Ovary (tissue), 9 donors: Measurements from ENCODE around the gene NHP2. TPM values are rescaled to one million over a fixed set of nuclear protein-coding genes. Genes with fewer than 3 reads are reported as not detected.
A peak's percentile ranks its signal among the peaks of the same experiment; 100 is the strongest.
"Not testable (repeated sequence)": the region's sequence is repeated elsewhere in the genome, so short reads cannot be mapped to it uniquely, and the experiment has no call there.

ENCODE experiments used
- DNase-seq, 5 donors: peaks; one replicate each; pipeline ENCODE4 v3.0.0-alpha.2; 2019 to 2020
- H3K27ac ChIP-seq, 2 donors: fragments of 200-600 bp; one replicate each; pipeline versions ENCODE4 v1.5.1 to v1.8.0; 2019 to 2022
- H3K27me3 ChIP-seq: fragments of 200-600 bp; one replicate; pipeline ENCODE4 v1.8.0; 2022
- H3K36me3 ChIP-seq: fragments of 200-600 bp; sonication (generic); one replicate; pipeline ENCODE4 v1.5.1; 2019
- H3K4me1 ChIP-seq: one replicate; pipeline ENCODE4 v1.8.1; 2013; ENCODE audit warnings: mild to moderate bottlenecking, moderate library complexity; ENCODE audit not compliant: insufficient read depth
- H3K4me3 ChIP-seq: fragments of 200-600 bp; sonication (generic); one replicate; pipeline ENCODE4 v1.5.1; 2017
- H3K9me3 ChIP-seq, 2 donors: fragments of 200-600 bp in 1 of 2; sonication (generic) in 1 of 2; one replicate each; pipeline versions ENCODE4 v1.5.1 to v1.8.1; 2013 to 2019; ENCODE audit warnings: mild to moderate bottlenecking in 1 of 2, moderate library complexity in 1 of 2
- EP300 ChIP-seq: sonication (generic); formaldehyde crosslinking; IDR thresholded peaks from one replicate; pipeline ENCODE4 v1.6.1; 2017; ENCODE audit warnings: antibody characterized with exemption
- POLR2A ChIP-seq: fragments of 450-650 bp; IDR thresholded peaks from one replicate; pipeline ENCODE4 v1.6.1; 2017; ENCODE audit warnings: antibody characterized with exemption, mild to moderate bottlenecking, moderate library complexity
- WGBS, 3 donors: extraction: QIAGEN DNeasy Blood & Tissue Kit in 1 of 3; methylation state at CpG; one replicate each; pipeline versions ENCODE4 v1.1.5 to v1.1.7; 2013 to 2017; 5-methylcytosine and 5-hydroxymethylcytosine counted together
- intact Hi-C, 4 donors: fragments of 100-400 bp; cut with DNase I; formaldehyde crosslinking; loops; one replicate each; pipeline versions ENCODE4 v1.11.0 to v1.15.1; 2022 to 2023
- polyA plus RNA-seq, 2 donors: library from polyadenylated mRNA; stranded (reverse); fragments of 200-250 nt in 1 of 2; fragments of 350-450 nt in 1 of 2; fragmentation: Illumina TruSeq in 1 of 2; extraction: RNeasy Lipid Tissue Mini Kit (QIAGEN cat#74804) in 1 of 2; gene quantifications; one replicate each; pipeline ENCODE4 v1.2.3, GENCODE V29; 2013 to 2014
- total RNA-seq, 7 donors: library from RNA; depleted of rRNA in 2 of 7; stranded (reverse); fragments of >200 nt in 2 of 7; fragmentation: NEBNext Ultra II Directional in 3 of 7; extraction: Animal tissue kit (Norgen Biotek cat#: 25700) in 3 of 7; gene quantifications; one replicate each; pipeline versions ENCODE4 v1.1.0 to v1.2.4, GENCODE V29; 2016 to 2023
- TF ChIP-seq, protein P1 (sequence below), 3 donors: fragments of 450-650 bp in 2 of 3; fragments of 200-600 bp in 1 of 3; IDR thresholded peaks; one replicate each; pipeline versions ENCODE4 v1.5.1 to v1.8.0; 2016 to 2022; ENCODE audit warnings: antibody characterized with exemption in 3 of 3, mild to moderate bottlenecking in 1 of 3
- donor health status: DM: no; HTN: no; CAD: no; lungs with moderate emphysema.
- donor health status: DM: no; HTN: no; CAD: no.
- donor health status: Bipolar disorder and iron deficiency.
- donor health status: DM: yes; HTN: yes; CAD: no.
- donor health status: DM: no; HTN: no; CAD: no.
- donor health status: DM: yes; HTN: yes; CAD: no.

Gene NHP2
- total and polyA plus RNA-seq, 9 donors, result 50.1 to 174 (median 115) TPM

DNA sequence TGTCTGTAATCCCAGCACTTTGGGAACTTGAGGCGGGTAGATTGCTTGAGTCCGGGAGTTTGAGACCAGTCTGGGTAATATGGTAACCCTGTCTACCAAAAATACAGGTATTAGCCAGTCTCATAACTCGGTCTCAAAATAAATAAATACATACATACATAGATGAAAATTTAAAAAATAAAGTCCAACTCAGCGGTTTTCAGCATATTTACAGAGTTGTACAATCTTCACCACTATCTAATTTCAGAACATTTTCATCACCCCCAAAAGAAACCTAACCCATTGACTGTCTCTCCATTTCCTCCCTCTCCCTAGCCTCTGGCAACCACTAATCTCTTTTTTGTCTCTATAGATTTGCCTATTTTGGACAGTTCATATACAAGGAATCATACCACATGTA lies 12.1 kb downstream of the NHP2 start:
- H3K27me3 ChIP-seq, result no peaks in the 10 kb centered on the region
- H3K4me3 ChIP-seq, result no peak overlapping the region
- no peak for TF ChIP-seq POLR2A
- TF ChIP-seq, protein P1, sequence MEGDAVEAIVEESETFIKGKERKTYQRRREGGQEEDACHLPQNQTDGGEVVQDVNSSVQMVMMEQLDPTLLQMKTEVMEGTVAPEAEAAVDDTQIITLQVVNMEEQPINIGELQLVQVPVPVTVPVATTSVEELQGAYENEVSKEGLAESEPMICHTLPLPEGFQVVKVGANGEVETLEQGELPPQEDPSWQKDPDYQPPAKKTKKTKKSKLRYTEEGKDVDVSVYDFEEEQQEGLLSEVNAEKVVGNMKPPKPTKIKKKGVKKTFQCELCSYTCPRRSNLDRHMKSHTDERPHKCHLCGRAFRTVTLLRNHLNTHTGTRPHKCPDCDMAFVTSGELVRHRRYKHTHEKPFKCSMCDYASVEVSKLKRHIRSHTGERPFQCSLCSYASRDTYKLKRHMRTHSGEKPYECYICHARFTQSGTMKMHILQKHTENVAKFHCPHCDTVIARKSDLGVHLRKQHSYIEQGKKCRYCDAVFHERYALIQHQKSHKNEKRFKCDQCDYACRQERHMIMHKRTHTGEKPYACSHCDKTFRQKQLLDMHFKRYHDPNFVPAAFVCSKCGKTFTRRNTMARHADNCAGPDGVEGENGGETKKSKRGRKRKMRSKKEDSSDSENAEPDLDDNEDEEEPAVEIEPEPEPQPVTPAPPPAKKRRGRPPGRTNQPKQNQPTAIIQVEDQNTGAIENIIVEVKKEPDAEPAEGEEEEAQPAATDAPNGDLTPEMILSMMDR (IDR thresholded peaks at IDR 0.05), result no peak
- TF ChIP-seq EP300, result no peak
- H3K36me3 ChIP-seq, result no peaks in the 10 kb centered on the region
- intact Hi-C loops, result loop anchor here in 2 of 4 donors (5.0 to 10.0 kb wide), 2 partner anchors 83 to 544 kb away; no protein-coding TSS in a partner anchor
- H3K27ac ChIP-seq, result no peak overlapping the region
- DNase-seq, result no peak
- H3K9me3 ChIP-seq, result no peaks in the 10 kb centered on the region
- 98 to 99% (median 99%) methylated on average over 4 of the region's 4 CpGs for WGBS, 3 donors
- H3K4me1 ChIP-seq, result no peaks in the 10 kb centered on the region

GRCh38 chr5:178137991-178138390 lies 15.7 kb downstream of the NHP2 start:
- no peak for DNase-seq
- Histone ChIP-seq H3K36me3 (no peaks in the 10 kb centered on the region), H3K9me3 (no peaks in the 10 kb centered on the region), H3K4me3 (no peak overlapping the region), H3K27me3 (no peaks in the 10 kb centered on the region), H3K4me1 (no peaks in the 10 kb centered on the region), H3K27ac (no peak overlapping the region)
- no peak for TF ChIP-seq POLR2A
- TF ChIP-seq EP300, result no peak
- intact Hi-C loops, result no loop called here
- 83 to 89% (median 84%) methylated on average over 12 of the region's 12 CpGs for WGBS, 3 donors

DNA sequence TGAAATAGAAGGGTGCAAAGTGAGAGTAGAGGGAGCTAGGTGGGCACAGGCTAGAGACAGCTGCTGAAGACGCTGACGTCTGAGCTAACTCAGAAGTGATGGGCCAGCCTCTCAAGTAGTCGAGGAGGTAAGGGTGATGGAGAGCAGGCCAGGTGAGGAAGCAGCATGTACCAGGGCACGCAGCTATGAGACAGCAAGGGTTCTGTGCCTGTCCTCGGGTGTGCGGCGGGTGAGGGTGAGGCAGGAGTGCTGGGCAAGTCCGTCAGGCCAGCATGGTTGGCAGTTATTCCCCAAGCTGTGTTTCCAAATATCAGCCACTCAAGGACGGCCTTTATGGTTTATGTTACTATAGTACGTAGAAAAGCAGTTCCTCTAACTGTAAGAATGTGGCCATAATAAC lies 16.7 kb downstream of the NHP2 start:
- no peak overlapping the region for H3K27ac ChIP-seq
- no peaks in the 10 kb centered on the region for H3K9me3 ChIP-seq
- H3K27me3 ChIP-seq, result no peaks in the 10 kb centered on the region
- DNase-seq, result no peak
- WGBS, 3 donors, result 83 to 85% (median 83%) methylated on average over 10 of the region's 10 CpGs
- no peaks in the 10 kb centered on the region for H3K4me1 ChIP-seq
- TF ChIP-seq POLR2A, result no peak
- TF ChIP-seq EP300, result no peak
- TF ChIP-seq, protein P1 (IDR thresholded peaks at IDR 0.05), result no peak
- intact Hi-C loops, result no loop called here
- H3K4me3 ChIP-seq, result no peak overlapping the region
- no peaks in the 10 kb centered on the region for H3K36me3 ChIP-seq

DNA sequence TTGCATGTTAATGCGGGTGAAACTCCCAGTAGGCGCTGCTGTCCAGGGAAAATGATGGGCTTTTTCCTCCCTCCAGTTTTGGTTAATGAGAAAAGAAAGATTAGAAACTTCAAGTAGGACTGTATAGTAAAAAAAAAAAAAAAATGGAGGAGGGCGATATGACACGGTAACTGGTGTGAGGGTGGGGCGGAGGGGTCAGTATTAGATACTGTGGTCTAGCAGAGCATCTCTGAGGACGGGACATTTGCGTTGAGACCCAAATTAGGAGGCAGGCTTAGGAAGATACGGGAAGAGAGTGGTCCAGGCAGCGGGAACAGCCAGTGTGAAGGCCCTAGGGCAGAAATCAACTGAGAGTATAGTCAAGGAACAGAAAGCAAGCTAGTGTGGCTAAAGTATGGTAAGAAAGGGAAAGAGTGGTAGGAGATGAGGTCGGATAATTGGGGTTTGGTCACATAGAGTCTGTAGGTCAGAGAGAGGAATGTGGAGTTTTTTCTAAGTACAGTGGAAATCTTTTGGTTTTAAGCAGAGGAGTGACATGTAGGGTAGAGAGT lies 22.2 kb downstream of the NHP2 start:
- Histone ChIP-seq H3K4me3 (peak overlapping the region; percentile 98), H3K9me3 (no peaks in the 10 kb centered on the region), H3K4me1 (no peaks in the 10 kb centered on the region), H3K27ac (peak overlapping the region in 1 of 2 donors; percentile 86), H3K36me3 (no peaks in the 10 kb centered on the region), H3K27me3 (no peaks in the 10 kb centered on the region)
- TF ChIP-seq, protein P1 (IDR thresholded peaks at IDR 0.05), result no peak
- no peak for TF ChIP-seq EP300
- TF ChIP-seq POLR2A, result no peak
- no peak for DNase-seq
- WGBS, 3 donors, result 24 to 26% (median 25%) methylated on average over 10 of the region's 10 CpGs
- intact Hi-C loops, result no loop called here

GRCh38 chr5:178130576-178131445 lies 22.9 kb downstream of the NHP2 start, which contains the start of gene RMND5B:
TSS of gene RMND5B (plus strand) at chr5:178131014. CDS start at chr5:178138120, 7,106 bp downstream.
- Histone ChIP-seq H3K27me3 (no peaks in the 10 kb centered on the region), H3K27ac (peak within 1 kb of the TSS; percentile 84 to 86), H3K9me3 (no peaks in the 10 kb centered on the region), H3K4me1 (no peaks in the 10 kb centered on the region), H3K36me3 (no peaks in the 10 kb centered on the region), H3K4me3 (peak within 1 kb of the TSS; percentile 98)
- intact Hi-C loops, result no loop called here
- 0 to 1% (median 0%) methylated on average over 68 to 102 of the region's 102 CpGs for WGBS, 3 donors
- TF ChIP-seq POLR2A (peak; percentile 69), EP300 (no peak)
- TF ChIP-seq, protein P1 (IDR thresholded peaks at IDR 0.05), result no peak
- DNase-seq, result peak; percentile 81 to 90 (median 85)

DNA sequence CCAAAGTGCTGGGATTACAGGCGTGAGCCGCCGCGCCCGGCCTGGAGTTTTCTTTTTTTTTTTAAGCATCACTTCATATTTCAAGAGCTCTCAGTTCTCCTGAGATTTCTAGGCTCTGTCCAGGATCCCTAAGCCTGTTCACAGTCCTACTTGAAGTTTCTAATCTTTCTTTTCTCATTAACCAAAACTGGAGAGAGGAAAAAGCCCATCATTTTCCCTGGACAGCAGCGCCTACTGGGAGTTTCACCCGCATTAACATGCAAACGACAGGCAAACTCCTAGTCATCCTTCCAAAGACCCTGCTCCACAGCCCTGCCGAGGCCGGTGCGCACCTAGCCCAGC lies 23.5 kb downstream of the NHP2 start:
- H3K36me3 ChIP-seq, H3K4me1 ChIP-seq, H3K9me3 ChIP-seq, H3K27me3 ChIP-seq, intact Hi-C loops, DNase-seq: not testable (repeated sequence)
- Histone ChIP-seq H3K4me3 (peak overlapping the region; percentile 98), H3K27ac (peak overlapping the region; percentile 84 to 86)
- 4 to 9% (median 5%) methylated on average over 11 of the region's 11 CpGs for WGBS, 3 donors
